Measurements from ENCODE around the gene BCL2L1. TPM values are rescaled to one million over a fixed set of nuclear protein-coding genes. Genes with fewer than 3 reads are reported as not detected.

BCL2L1 gene
- polyA plus RNA-seq, 3 donors from 2014 or later, result 30.9 to 60.4 (median 39.3) TPM

DNA sequence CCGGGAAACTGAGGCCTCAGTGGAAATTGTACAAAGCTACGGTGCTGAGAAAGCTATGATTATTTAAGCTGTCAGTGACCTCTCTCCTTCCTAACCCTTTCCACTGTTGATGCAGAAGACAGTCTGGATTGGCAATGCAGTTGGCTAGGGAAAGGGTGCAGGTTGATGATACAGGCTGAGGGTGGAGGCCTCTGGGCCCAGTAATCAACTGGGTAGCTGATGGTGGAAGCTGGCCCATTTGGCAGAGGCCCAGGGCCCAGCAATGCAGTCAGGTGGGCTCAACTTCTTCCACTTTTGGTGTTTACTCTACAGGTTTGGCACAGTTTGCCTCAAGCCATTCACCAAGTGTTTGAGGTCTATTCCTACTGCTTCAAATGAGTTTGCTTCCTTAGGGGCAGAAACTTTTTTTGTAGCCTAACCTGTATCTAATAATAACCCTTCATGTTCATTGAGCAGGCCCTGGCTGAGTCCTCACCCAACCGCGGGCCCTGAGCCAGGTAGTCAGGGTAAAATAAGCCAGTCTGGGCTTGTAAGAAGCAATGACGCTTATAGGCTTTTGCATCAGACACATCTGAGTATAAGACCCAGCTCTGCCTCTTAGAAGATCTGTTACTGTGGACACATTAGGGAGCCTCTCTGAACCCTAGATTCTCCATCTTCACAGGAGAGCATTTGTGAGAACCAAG is 12.1 kb downstream of the BCL2L1 start:
- Mint-ChIP-seq H3K4me1 (peaks cover 93 to 99% of the 10 kb centered on the region in 2 donors), H3K9me3 (no peaks in the 10 kb centered on the region), H3K36me3 (peaks cover 23 to 26% (median 26%) of the 10 kb centered on the region in 3 donors), H3K4me3 (peak overlapping the region; percentile 16 to 70 (median 33)), H3K27ac (peak overlapping the region; percentile 83 to 95 (median 91)), H3K27me3 (ENCODE audit: low read depth in 3 of 3) (peaks cover 0 to 2% (median 0%) of the 10 kb centered on the region in 3 donors)
- DNase-seq, result no peak

DNA sequence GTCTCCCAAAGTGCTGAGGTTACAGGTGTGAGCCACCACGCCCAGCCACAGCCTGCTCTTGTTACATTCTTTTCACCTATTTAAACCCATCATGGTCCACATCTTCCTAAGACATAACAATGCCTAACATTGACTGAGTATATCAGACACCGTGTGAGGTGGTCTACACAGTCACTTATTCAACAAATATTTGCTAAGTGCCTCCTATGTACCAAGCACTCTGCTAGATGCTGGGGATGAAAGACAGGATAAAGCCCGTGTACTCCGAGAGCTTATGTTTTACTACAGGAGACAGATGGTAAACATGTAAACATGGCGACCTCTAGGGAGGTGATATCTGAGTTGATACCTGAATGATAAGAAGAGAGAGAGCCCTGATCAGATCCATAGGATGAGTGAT is 12.7 kb downstream of the BCL2L1 start:
- no peaks in the 10 kb centered on the region for H3K9me3 Mint-ChIP-seq
- H3K27ac Mint-ChIP-seq, result peak overlapping the region; percentile 83 to 95 (median 90)
- peak overlapping the region; percentile 16 to 70 (median 22) for H3K4me3 Mint-ChIP-seq
- peaks cover 0 to 2% (median 0%) of the 10 kb centered on the region in 3 donors for H3K27me3 Mint-ChIP-seq (ENCODE audit: low read depth in 3 of 3)
- H3K4me1 Mint-ChIP-seq, result peaks cover 93 to 99% of the 10 kb centered on the region in 2 donors
- H3K36me3 Mint-ChIP-seq, result peaks cover 19 to 26% (median 23%) of the 10 kb centered on the region in 3 donors
- DNase-seq, result no peak

DNA sequence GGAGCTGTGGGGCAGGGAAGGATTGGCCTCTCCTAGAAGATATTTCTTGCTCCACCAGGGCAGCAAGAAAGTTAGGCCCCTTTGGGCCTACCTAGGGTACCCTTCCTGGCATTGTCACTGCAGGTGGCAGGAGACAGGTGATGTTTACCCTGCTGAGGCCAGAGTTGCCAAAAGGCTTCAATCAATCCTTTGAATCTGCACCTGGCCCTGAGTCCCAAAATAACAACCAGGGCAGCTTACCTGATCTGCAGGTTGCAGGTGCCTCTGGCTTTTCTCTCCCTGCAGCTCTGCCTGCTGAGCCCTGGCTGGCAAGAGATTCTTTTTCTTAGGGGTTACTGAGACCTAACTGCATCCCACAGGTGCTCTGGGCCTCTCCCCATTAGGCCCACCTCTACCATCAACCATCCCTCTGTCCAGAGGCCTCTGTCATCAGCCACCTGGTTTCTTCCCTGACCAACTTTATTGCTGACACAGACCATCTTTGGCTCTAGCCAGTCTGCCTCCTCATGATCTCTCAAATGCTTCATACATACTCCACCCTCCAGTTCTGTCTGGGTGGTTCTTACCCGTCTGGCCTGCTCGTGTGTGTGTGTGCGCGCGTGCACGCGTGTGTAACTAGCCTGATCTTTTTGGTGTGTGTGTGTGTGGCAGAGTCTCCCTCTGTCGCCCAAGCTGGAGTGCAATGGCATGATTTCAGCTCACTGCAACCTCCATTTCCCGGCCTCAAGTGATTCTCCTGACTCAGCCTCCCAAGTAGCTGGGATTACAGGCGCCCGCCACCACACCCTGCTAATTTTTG is 13.7 kb downstream of the BCL2L1 start:
- peaks cover 0 to 2% (median 0%) of the 10 kb centered on the region in 3 donors for H3K27me3 Mint-ChIP-seq (ENCODE audit: low read depth in 3 of 3)
- H3K9me3 Mint-ChIP-seq, result no peaks in the 10 kb centered on the region
- H3K4me3 Mint-ChIP-seq, result peak overlapping the region; percentile 17 to 72 (median 63)
- peak overlapping the region; percentile 83 to 90 (median 84) for H3K27ac Mint-ChIP-seq
- H3K4me1 Mint-ChIP-seq, result peaks cover 90 to 96% of the 10 kb centered on the region in 2 donors
- H3K36me3 Mint-ChIP-seq, result peaks cover 14 to 22% (median 20%) of the 10 kb centered on the region in 3 donors
- no peak for DNase-seq

DNA sequence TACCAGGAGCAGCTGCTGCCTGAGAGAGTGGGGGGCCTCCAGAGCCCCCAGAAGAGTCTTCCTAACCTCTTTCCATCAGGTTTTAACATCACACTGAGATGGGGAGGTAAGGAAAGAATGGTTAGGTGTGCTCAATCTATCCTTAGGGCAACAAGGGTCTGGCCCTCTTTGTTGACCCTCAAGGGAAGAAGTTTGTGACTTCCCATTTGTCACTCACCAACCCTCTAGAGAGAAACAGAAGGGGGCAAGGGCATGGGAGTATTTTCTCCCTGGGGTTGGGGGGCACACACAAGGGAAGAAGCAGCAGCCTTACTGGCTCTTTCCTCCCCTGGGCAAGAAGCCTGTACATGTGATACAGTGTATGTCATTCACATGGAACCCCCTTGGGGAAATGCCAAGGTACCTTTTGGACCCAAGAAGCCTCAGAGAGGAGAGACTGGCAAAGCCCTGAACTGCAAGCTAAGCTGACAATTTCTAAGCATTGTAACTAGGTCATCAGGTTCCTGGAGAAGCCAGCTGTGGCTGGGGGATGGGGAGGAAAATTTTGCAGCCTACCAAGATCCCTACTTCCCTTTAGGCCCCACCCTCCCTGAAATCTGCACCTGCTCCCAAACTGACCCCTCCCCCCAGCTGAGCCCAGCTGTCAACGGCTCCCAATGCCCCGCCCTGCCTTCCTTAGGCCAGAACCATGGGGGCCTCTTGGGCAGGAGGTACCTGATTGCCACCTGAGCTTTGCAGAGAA is 14.5 kb downstream of the BCL2L1 start:
- peaks cover 0 to 2% (median 0%) of the 10 kb centered on the region in 3 donors for H3K27me3 Mint-ChIP-seq (ENCODE audit: low read depth in 3 of 3)
- H3K4me3 Mint-ChIP-seq, result peak overlapping the region in 4 of 5 donors; percentile 2 to 51 (median 23)
- no peak for DNase-seq
- H3K36me3 Mint-ChIP-seq, result peaks cover 14 to 20% (median 14%) of the 10 kb centered on the region in 3 donors
- H3K9me3 Mint-ChIP-seq, result no peaks in the 10 kb centered on the region
- H3K27ac Mint-ChIP-seq, result peak overlapping the region; percentile 53 to 85 (median 80)
- H3K4me1 Mint-ChIP-seq, result peaks cover 83 to 88% of the 10 kb centered on the region in 2 donors

DNA sequence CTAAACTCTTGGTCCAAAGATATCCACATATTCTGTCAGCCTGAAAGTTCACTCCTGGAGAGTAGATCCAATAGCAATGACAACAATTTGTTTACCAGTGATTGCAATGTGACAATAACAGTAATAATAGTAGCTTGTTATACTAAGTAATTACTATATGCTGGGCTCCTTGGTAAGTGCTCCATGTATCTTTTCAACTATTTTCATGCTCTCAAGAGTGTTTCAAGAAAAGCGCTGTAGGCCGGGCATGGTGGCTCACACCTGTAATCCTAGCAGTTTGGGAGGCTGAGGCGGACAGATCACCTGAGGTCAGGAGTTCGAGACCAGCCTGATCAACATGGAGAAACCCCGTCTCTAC is 15.4 kb downstream of the BCL2L1 start:
- Mint-ChIP-seq H3K4me1 (peaks cover 74 to 80% of the 10 kb centered on the region in 2 donors), H3K27me3 (ENCODE audit: low read depth in 3 of 3) (no peaks in the 10 kb centered on the region), H3K36me3 (peaks cover 8 to 20% (median 11%) of the 10 kb centered on the region in 3 donors), H3K4me3 (peak overlapping the region in 1 of 5 donors; percentile 53), H3K9me3 (no peaks in the 10 kb centered on the region), H3K27ac (peak overlapping the region in 5 of 6 donors; percentile 74 to 88 (median 83))
- DNase-seq, result no peak

DNA sequence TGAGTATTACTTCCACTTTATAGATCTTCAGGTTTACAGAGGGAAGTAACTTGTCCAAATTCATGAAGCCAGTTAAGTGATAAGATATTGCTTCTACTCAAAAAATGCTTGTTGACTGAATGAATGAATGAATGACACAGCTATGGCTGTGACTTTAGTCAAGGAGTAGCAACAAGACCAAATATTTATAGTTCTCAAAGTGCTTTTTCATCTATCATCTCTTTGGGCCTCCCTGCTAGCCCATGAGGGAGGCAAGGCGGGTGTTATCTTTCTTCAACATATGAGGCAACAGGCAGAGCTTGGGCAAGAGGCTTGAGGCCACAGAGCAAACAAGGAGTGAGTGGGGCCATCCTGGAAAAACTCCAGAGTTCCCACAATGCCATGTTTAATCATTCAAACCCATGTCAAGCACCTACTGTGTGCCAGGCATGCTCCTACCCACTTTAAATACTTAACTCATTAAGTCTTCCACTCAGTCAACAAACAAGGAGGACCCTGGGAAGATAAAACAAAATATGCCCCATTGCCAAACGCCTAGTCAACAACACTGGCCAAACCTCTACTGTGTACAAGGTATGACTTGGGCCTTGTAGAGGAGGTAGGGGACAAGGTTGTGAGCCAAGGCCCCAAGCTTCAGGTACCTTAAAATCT is 15.9 kb downstream of the BCL2L1 start:
- Mint-ChIP-seq H3K4me3 (peak overlapping the region in 1 of 5 donors; percentile 53), H3K27me3 (ENCODE audit: low read depth in 3 of 3) (no peaks in the 10 kb centered on the region), H3K27ac (peak overlapping the region; percentile 71 to 88 (median 80)), H3K9me3 (no peaks in the 10 kb centered on the region), H3K36me3 (peaks cover 13 to 23% (median 14%) of the 10 kb centered on the region in 3 donors), H3K4me1 (peaks cover 74 to 80% of the 10 kb centered on the region in 2 donors)
- DNase-seq, result no peak

DNA sequence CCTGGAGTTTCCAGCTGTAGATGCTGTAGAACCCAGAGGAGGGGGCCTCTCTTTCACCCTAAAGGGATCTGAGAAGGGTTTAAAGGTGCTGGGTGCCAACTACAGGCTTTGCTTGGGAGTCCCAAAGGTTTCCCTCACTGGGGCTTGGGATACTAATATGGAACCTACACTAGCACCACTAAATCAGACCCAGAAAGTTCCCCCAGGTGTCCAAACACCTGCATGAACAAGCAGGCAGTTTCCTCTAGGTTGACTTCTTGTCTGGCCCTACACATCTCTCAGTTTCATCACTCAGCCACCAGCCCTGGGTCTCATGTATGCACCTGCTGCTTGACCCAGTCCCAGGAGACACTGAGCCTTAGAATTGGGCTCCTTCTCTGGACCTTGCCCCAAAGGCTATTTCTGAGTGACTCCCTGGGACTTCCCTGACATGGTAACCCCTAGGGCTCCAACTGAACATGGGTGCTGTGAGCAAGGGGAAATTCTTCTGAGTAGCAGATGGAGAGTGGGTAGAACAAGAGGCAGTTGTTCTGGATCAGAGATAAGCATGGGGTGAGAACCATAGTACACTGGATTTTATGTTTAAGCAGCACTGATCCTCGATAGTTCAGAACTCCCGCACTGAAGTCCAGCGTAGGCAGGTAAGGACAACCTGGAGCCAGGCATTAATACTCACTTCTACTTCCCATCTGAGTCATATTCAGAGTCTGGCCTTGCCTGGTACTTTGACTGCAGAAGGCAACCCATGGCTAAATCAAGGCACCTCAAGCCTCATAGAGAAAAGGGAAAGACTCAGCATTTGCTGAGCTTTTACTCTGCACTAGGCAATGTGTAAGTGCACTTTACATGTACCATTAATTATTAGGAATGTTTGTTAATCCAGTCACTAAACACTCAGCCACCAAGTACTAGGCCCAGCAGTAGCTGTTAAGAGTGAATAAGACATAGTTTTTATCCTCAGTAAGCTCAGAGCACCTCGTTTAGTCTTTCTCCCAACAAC is 16.8 kb downstream of the BCL2L1 start:
- Mint-ChIP-seq H3K4me1 (peaks cover 73 to 80% of the 10 kb centered on the region in 2 donors), H3K27ac (peak overlapping the region; percentile 71 to 88 (median 80)), H3K27me3 (ENCODE audit: low read depth in 3 of 3) (no peaks in the 10 kb centered on the region), H3K36me3 (peaks cover 14 to 24% (median 17%) of the 10 kb centered on the region in 3 donors), H3K4me3 (peak overlapping the region in 1 of 5 donors; percentile 10), H3K9me3 (no peaks in the 10 kb centered on the region)
- no peak for DNase-seq

DNA sequence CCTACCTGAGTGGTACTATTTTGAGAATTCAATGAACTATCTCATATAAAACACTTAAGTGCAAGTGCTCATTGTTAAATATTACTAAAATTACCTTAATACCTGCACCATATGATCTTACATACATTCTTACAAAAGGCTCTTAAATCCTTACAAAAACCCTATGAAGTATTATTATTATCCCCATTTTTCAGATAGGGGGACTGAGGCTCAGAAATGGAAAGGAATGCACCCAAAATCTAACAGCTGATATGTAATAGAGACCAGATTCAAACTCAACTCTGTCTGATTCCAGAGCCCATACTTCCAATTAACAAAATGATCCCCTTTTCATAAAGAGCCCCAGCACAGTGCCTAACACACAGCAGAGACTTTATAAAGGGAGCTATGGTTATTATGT is 17.5 kb downstream of the BCL2L1 start:
- H3K36me3 Mint-ChIP-seq, result peaks cover 18 to 29% (median 22%) of the 10 kb centered on the region in 3 donors
- no peaks in the 10 kb centered on the region for H3K9me3 Mint-ChIP-seq
- no peaks in the 10 kb centered on the region for H3K27me3 Mint-ChIP-seq (ENCODE audit: low read depth in 3 of 3)

DNA sequence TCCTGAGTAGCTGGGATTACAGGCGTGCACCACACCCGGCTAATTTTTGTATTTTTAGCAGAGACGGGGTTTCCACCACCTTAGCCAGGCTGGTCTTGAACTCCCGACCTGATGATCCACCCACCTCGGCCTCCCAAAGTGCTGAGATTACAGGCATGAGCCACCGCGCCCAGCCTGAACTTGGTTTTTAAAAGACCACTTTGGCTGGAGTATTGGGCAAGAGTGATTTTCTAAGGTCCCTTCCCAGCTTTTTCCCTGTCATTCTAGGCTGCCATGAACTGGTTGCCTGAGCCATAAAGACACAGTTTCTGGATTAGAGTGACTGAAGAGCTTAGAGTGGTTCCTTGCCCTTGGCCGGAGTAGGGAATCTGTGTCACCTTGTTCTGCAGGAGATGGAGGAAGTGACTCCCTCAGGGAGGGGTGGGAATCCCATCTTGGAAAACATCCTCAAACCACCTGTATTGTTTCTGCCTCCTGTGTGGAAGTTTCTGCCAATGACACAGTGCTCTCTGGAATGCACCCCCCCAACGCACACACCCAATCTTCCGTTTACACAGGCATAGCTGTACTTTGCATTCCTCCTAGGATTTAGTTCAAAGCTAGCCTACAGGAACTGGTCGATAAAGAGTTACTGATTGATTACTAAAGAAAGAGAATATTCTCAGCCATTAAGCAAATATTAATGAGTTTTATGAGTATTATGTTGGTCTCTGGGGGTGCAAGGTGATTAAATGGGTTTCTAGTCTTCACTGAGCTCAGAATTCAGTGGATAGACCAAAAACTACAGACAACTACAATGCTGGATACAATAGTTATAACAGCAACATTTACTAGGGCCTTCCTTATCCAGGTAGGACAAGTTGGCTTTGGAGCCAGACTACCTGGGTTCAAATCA is 18.2 kb downstream of the BCL2L1 start:
- H3K27ac Mint-ChIP-seq, result peak overlapping the region in 5 of 6 donors; percentile 53 to 83 (median 63)

More for the DNA sequence above, 17.5 kb downstream of the BCL2L1 start:
- peaks cover 72 to 80% of the 10 kb centered on the region in 2 donors for H3K4me1 Mint-ChIP-seq
- no peak for DNase-seq
- H3K27ac Mint-ChIP-seq, result peak overlapping the region; percentile 6 to 83 (median 60)
- H3K4me3 Mint-ChIP-seq, result peak overlapping the region in 1 of 5 donors; percentile 9

DNA sequence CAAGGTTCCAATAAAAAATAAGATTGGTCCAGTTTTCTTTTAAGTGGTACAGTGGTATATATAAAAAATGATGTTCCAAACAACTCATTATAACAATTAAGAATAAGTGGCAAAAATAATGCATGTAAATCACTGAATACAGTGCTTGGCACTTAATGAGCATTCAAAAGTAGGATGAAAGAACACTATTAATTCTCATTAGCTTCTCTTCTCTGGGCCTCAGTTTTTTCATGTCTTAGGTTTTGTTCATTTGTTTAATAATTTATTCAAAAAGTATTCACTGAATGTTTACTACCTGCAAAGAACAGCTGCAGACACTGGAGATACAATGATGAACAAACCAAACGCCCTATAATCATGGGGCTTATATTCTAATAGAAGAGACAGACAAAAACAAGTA is 21.1 kb downstream of the BCL2L1 start:
- Mint-ChIP-seq H3K9me3 (no peaks in the 10 kb centered on the region), H3K4me3 (peak overlapping the region in 2 of 5 donors; percentile 29 to 43), H3K4me1 (peaks cover 73 to 79% of the 10 kb centered on the region in 2 donors), H3K27ac (peak overlapping the region; percentile 73 to 90 (median 88)), H3K36me3 (peaks cover 9 to 16% (median 15%) of the 10 kb centered on the region in 3 donors), H3K27me3 (ENCODE audit: low read depth in 3 of 3) (no peaks in the 10 kb centered on the region)
- DNase-seq, result no peak

More for the DNA sequence above, 18.2 kb downstream of the BCL2L1 start:
- H3K4me3 Mint-ChIP-seq, result no peak overlapping the region
- no peak for DNase-seq
- no peaks in the 10 kb centered on the region for H3K27me3 Mint-ChIP-seq (ENCODE audit: low read depth in 3 of 3)
- no peaks in the 10 kb centered on the region for H3K9me3 Mint-ChIP-seq
- peaks cover 74 to 81% of the 10 kb centered on the region in 2 donors for H3K4me1 Mint-ChIP-seq
- H3K36me3 Mint-ChIP-seq, result peaks cover 13 to 25% (median 19%) of the 10 kb centered on the region in 3 donors

DNA sequence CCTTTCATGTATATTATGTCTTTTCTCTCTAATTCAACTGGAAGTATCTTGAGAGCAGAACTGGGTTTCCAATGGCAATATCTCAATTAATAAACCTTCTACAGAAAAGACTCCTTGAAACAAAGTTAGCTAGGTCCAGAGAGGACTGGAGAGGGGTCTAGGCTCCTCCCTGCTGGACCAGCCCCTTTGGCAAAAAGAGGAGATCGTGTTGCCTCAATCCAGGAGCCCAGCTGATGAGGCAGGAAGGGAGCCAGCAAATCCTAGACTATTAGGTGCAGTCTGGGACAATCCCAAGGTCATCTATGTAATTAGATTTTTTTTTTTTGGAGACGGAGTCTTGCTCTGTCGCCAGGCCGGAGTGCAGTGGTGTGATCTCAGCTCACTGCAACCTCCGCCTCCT is 21.9 kb downstream of the BCL2L1 start:
- H3K4me1 Mint-ChIP-seq, result peaks cover 72 to 76% of the 10 kb centered on the region in 2 donors
- peak overlapping the region in 4 of 5 donors; percentile 3 to 51 (median 30) for H3K4me3 Mint-ChIP-seq
- H3K27ac Mint-ChIP-seq, result peak overlapping the region; percentile 74 to 90 (median 84)
- H3K27me3 Mint-ChIP-seq (ENCODE audit: low read depth in 3 of 3), result no peaks in the 10 kb centered on the region
- no peaks in the 10 kb centered on the region for H3K9me3 Mint-ChIP-seq
- no peak for DNase-seq
- peaks cover 7 to 15% (median 14%) of the 10 kb centered on the region in 3 donors for H3K36me3 Mint-ChIP-seq
